SK-N-SH treated with all-trans-retinoic acid at 6 μM for 48 hours (cell line): ENCODE data around the gene BTF3L4.

Source experiments
- ATAC-seq: fragments of 200-7000 bp; cut with Tn5 transposase; 3 replicates; pipeline ENCODE4 v1.9.1; 2020; ENCODE audit warnings: mild to moderate bottlenecking, moderate library complexity
- ARNTL ChIP-seq: fragments of 450-650 bp; formaldehyde crosslinking; IDR thresholded peaks from 2 replicates; pipeline ENCODE4 v1.5.0; 2020; ENCODE audit warnings: low read depth, mild to moderate bottlenecking, moderate library complexity, borderline replicate concordance
- BACH2 ChIP-seq: fragments of 250-450 bp; sonication (Bioruptor Pico); IDR thresholded peaks from 2 replicates; pipeline ENCODE4 v1.9.0; 2021; ENCODE audit warnings: mild to moderate bottlenecking, borderline replicate concordance
- CSDC2 ChIP-seq: fragments of 250-450 bp; sonication (Bioruptor Pico); IDR thresholded peaks from 2 replicates; pipeline ENCODE4 v1.5.0; 2020; ENCODE audit warnings: mild to moderate bottlenecking, moderate library complexity
- ISL1 ChIP-seq: fragments of 250-450 bp; sonication (Bioruptor Pico); IDR thresholded peaks from 2 replicates; pipeline ENCODE4 v2.1.2; 2022; ENCODE audit warnings: mild to moderate bottlenecking, moderate library complexity
- OSR1 ChIP-seq: fragments of 250-450 bp; sonication (Bioruptor Pico); IDR thresholded peaks from 2 replicates; pipeline ENCODE4 v1.8.0; 2022; ENCODE audit warnings: moderate library complexity, mild to moderate bottlenecking, inconsistent platforms
- PPARA ChIP-seq: fragments of 250-450 bp; sonication (Bioruptor Pico); IDR thresholded peaks from 2 replicates; pipeline ENCODE4 v1.5.0; 2020; ENCODE audit warnings: mild to moderate bottlenecking, borderline replicate concordance
- RARB ChIP-seq: fragments of 250-450 bp; sonication (Bioruptor Pico); IDR thresholded peaks from 2 replicates; pipeline ENCODE4 v1.8.0; 2021; ENCODE audit warnings: mild to moderate bottlenecking, moderate library complexity
- TCF4 ChIP-seq: fragments of 250-450 bp; sonication (Bioruptor Pico); IDR thresholded peaks from 2 replicates; pipeline ENCODE4 v1.8.0; 2021; ENCODE audit warnings: mild to moderate bottlenecking, moderate library complexity, borderline replicate concordance
- TOX ChIP-seq: fragments of 250-450 bp; sonication (Bioruptor Pico); IDR thresholded peaks from 2 replicates; pipeline ENCODE4 v1.8.0; 2021; ENCODE audit warnings: mild to moderate bottlenecking, moderate library complexity, borderline replicate concordance
- ZC3H10 ChIP-seq: fragments of 250-450 bp; sonication (Bioruptor Pico); IDR thresholded peaks from 2 replicates; pipeline ENCODE4 v1.5.1; 2021; ENCODE audit warnings: mild to moderate bottlenecking, moderate library complexity
- ZFP3 ChIP-seq: fragments of 250-450 bp; sonication (Bioruptor Pico); IDR thresholded peaks from 2 replicates; pipeline ENCODE4 v1.5.0; 2020; ENCODE audit warnings: mild to moderate bottlenecking, moderate library complexity
- ZFP30 ChIP-seq: fragments of 450-650 bp; formaldehyde crosslinking; IDR thresholded peaks from 2 replicates; pipeline ENCODE4 v1.5.0; 2022; ENCODE audit warnings: mild to moderate bottlenecking, moderate library complexity
- ZNF565 ChIP-seq: fragments of 450-650 bp; formaldehyde crosslinking; conservative IDR thresholded peaks from 2 replicates; pipeline ENCODE4 v1.5.0; 2020; ENCODE audit warnings: low read depth, mild to moderate bottlenecking, moderate library complexity
- ZNF70 ChIP-seq: fragments of 450-650 bp; formaldehyde crosslinking; IDR thresholded peaks from 2 replicates; pipeline ENCODE4 v1.5.0; 2020; ENCODE audit warnings: mild to moderate bottlenecking, moderate library complexity
- TF ChIP-seq, protein P1 (sequence below): fragments of 250-450 bp; sonication (Bioruptor Pico); IDR thresholded peaks from 2 replicates; pipeline ENCODE4 v1.8.0; 2020; ENCODE audit warnings: mild to moderate bottlenecking, moderate library complexity, borderline replicate concordance
- TF ChIP-seq, protein P2 (sequence below): fragments of 250-450 bp; sonication (Bioruptor Pico); IDR thresholded peaks from 2 replicates; pipeline ENCODE4 v1.5.0; 2020; ENCODE audit warnings: mild to moderate bottlenecking, moderate library complexity
- TF ChIP-seq, protein P3 (sequence below): fragments of 250-450 bp; sonication (Bioruptor Pico); IDR thresholded peaks from 2 replicates; pipeline ENCODE4 v1.5.1; 2021; ENCODE audit warnings: mild to moderate bottlenecking, moderate library complexity
- TF ChIP-seq, protein P4 (sequence below): fragments of 250-450 bp; sonication (Bioruptor Pico); IDR thresholded peaks from 2 replicates; pipeline ENCODE4 v1.8.0; 2021; ENCODE audit warnings: low read depth, mild to moderate bottlenecking, moderate library complexity, borderline replicate concordance
- TF ChIP-seq, protein P5 (sequence below): fragments of 250-450 bp; sonication (Bioruptor Pico); IDR thresholded peaks from 2 replicates; pipeline ENCODE4 v1.5.1; 2020; ENCODE audit warnings: low read depth, mild to moderate bottlenecking, moderate library complexity

BTF3L4 gene

DNA sequence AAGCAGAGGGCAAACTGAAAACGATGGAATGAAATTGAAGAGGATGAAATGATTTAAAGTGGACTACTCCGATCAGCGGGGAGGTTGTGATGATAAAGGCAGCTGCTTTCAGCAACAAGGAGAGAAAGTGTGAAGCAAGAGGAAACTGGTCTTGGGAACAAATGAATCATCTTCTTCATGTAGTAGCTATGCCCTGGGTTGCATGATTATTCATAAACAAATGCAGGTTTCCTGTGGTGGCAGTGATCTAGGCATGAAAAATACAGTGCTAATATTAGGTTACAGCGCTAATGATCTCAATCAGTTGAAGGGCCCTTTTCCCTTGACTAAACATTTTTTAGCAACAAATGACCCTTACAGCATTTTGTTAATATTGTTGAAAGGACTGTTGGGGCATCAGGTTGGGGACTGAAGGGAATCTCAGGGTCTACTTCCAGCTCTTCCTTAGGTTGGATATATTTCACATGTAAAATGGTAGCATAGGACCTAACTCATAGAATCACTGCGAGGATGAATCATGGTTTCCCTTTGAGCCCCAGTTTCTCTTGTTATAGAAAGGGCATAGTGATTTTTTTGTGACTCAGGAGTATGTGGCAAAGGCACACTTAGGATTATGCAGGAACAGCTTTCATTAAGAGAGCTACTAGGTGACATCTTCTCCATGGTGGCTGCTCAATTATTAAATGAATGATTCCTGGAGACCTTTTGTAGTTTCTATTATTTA lies 83.9 kb downstream of the BTF3L4 start:
- ATAC-seq: 0 out of 3 replicates have a peak, but pooled peaks have one; percentile 2
- TF ChIP-seq ZFP30 (CRISPR knock-in tag) (no peak), BACH2 (no peak), ZFP3 (CRISPR knock-in tag) (no peak), PPARA (CRISPR knock-in tag) (no peak), RARB (CRISPR knock-in tag) (no peak), CSDC2 (CRISPR knock-in tag) (no peak), ZNF565 (CRISPR knock-in tag) (no peak), OSR1 (CRISPR knock-in tag) (no peak), TCF4 (CRISPR knock-in tag) (no peak), ZNF70 (CRISPR knock-in tag) (no peak), ARNTL (no peak), TOX (CRISPR knock-in tag) (no peak), ZC3H10 (no peak), ISL1 (CRISPR knock-in tag) (no peak)
- TF ChIP-seq, protein P1, sequence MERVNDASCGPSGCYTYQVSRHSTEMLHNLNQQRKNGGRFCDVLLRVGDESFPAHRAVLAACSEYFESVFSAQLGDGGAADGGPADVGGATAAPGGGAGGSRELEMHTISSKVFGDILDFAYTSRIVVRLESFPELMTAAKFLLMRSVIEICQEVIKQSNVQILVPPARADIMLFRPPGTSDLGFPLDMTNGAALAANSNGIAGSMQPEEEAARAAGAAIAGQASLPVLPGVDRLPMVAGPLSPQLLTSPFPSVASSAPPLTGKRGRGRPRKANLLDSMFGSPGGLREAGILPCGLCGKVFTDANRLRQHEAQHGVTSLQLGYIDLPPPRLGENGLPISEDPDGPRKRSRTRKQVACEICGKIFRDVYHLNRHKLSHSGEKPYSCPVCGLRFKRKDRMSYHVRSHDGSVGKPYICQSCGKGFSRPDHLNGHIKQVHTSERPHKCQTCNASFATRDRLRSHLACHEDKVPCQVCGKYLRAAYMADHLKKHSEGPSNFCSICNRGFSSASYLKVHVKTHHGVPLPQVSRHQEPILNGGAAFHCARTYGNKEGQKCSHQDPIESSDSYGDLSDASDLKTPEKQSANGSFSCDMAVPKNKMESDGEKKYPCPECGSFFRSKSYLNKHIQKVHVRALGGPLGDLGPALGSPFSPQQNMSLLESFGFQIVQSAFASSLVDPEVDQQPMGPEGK (CRISPR knock-in tag): no peak
- TF ChIP-seq, protein P2, sequence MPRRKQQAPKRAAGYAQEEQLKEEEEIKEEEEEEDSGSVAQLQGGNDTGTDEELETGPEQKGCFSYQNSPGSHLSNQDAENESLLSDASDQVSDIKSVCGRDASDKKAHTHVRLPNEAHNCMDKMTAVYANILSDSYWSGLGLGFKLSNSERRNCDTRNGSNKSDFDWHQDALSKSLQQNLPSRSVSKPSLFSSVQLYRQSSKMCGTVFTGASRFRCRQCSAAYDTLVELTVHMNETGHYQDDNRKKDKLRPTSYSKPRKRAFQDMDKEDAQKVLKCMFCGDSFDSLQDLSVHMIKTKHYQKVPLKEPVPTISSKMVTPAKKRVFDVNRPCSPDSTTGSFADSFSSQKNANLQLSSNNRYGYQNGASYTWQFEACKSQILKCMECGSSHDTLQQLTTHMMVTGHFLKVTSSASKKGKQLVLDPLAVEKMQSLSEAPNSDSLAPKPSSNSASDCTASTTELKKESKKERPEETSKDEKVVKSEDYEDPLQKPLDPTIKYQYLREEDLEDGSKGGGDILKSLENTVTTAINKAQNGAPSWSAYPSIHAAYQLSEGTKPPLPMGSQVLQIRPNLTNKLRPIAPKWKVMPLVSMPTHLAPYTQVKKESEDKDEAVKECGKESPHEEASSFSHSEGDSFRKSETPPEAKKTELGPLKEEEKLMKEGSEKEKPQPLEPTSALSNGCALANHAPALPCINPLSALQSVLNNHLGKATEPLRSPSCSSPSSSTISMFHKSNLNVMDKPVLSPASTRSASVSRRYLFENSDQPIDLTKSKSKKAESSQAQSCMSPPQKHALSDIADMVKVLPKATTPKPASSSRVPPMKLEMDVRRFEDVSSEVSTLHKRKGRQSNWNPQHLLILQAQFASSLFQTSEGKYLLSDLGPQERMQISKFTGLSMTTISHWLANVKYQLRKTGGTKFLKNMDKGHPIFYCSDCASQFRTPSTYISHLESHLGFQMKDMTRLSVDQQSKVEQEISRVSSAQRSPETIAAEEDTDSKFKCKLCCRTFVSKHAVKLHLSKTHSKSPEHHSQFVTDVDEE: no peak
- TF ChIP-seq, protein P3, sequence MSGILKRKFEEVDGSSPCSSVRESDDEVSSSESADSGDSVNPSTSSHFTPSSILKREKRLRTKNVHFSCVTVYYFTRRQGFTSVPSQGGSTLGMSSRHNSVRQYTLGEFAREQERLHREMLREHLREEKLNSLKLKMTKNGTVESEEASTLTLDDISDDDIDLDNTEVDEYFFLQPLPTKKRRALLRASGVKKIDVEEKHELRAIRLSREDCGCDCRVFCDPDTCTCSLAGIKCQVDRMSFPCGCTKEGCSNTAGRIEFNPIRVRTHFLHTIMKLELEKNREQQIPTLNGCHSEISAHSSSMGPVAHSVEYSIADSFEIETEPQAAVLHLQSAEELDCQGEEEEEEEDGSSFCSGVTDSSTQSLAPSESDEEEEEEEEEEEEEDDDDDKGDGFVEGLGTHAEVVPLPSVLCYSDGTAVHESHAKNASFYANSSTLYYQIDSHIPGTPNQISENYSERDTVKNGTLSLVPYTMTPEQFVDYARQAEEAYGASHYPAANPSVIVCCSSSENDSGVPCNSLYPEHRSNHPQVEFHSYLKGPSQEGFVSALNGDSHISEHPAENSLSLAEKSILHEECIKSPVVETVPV (CRISPR knock-in tag): no peak
- TF ChIP-seq, protein P4, sequence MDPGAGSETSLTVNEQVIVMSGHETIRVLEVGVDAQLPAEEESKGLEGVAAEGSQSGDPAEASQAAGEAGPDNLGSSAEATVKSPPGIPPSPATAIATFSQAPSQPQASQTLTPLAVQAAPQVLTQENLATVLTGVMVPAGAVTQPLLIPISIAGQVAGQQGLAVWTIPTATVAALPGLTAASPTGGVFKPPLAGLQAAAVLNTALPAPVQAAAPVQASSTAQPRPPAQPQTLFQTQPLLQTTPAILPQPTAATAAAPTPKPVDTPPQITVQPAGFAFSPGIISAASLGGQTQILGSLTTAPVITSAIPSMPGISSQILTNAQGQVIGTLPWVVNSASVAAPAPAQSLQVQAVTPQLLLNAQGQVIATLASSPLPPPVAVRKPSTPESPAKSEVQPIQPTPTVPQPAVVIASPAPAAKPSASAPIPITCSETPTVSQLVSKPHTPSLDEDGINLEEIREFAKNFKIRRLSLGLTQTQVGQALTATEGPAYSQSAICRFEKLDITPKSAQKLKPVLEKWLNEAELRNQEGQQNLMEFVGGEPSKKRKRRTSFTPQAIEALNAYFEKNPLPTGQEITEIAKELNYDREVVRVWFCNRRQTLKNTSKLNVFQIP (CRISPR knock-in tag): no peak
- TF ChIP-seq, protein P5, sequence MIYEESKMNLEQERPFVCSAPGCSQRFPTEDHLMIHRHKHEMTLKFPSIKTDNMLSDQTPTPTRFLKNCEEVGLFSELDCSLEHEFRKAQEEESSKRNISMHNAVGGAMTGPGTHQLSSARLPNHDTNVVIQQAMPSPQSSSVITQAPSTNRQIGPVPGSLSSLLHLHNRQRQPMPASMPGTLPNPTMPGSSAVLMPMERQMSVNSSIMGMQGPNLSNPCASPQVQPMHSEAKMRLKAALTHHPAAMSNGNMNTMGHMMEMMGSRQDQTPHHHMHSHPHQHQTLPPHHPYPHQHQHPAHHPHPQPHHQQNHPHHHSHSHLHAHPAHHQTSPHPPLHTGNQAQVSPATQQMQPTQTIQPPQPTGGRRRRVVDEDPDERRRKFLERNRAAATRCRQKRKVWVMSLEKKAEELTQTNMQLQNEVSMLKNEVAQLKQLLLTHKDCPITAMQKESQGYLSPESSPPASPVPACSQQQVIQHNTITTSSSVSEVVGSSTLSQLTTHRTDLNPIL (CRISPR knock-in tag): no peak
